NT2/D1 (cell line): ENCODE measurements around the gene EML6.

Experiments used
- DNase-seq: peaks from one replicate; pipeline ENCODE4 v3.0.0-alpha.2; 2011; ENCODE audit warnings: low read depth, low spot score
- H3K27me3 ChIP-seq: 2 replicates; pipeline ENCODE4 v1.6.0; 2011; ENCODE audit warnings: mild to moderate bottlenecking; ENCODE audit not compliant: insufficient read length, insufficient read depth
- H3K36me3 ChIP-seq: 2 replicates; pipeline ENCODE4 v1.6.1; 2011; ENCODE audit warnings: mild to moderate bottlenecking, low read length, mixed read lengths; ENCODE audit not compliant: insufficient read depth, insufficient read length
- H3K4me1 ChIP-seq: 2 replicates; pipeline ENCODE4 v1.5.1; 2011; ENCODE audit not compliant: insufficient read depth, insufficient read length
- H3K4me3 ChIP-seq: 2 replicates; pipeline ENCODE4 v1.5.1; 2011; ENCODE audit warnings: low read depth; ENCODE audit not compliant: insufficient read length
- H3K9ac ChIP-seq: 2 replicates; pipeline ENCODE4 v1.6.0; 2011; ENCODE audit warnings: low read depth; ENCODE audit not compliant: insufficient read length
- H3K9me3 ChIP-seq: 2 replicates; pipeline ENCODE4 v1.5.1; 2011; ENCODE audit warnings: mild to moderate bottlenecking, low read length; ENCODE audit not compliant: insufficient read depth
- SUZ12 ChIP-seq: IDR thresholded peaks from 2 replicates; pipeline ENCODE4 v1.6.1; 2011; ENCODE audit not compliant: insufficient read length, insufficient read depth; ENCODE audit errors: extremely low read depth
- YY1 ChIP-seq: IDR thresholded peaks from 2 replicates; pipeline ENCODE4 v1.6.1; 2011; ENCODE audit not compliant: insufficient read length, insufficient read depth
- ZNF274 ChIP-seq: IDR thresholded peaks from 2 replicates; pipeline ENCODE4 v1.6.1; 2011; ENCODE audit warnings: mild to moderate bottlenecking, low read depth, low read length

EML6 gene

GRCh38 chr2:54681416-54681815 lies 42.0 kb upstream of the EML6 start:
- no peak for DNase-seq
- Histone ChIP-seq H3K36me3 (no peaks in the 10 kb centered on the region), H3K27me3 (no peaks in the 10 kb centered on the region), H3K4me1 (no peaks in the 10 kb centered on the region), H3K9ac (no peak overlapping the region), H3K9me3 (no peaks in the 10 kb centered on the region), H3K4me3 (no peak overlapping the region)
- TF ChIP-seq SUZ12 = no peak
- TF ChIP-seq YY1 = no peak
- TF ChIP-seq ZNF274 = no peak

- no peak for TF ChIP-seq YY1
- TF ChIP-seq SUZ12 = no peak
- TF ChIP-seq ZNF274 = no peak
- H3K36me3 ChIP-seq = no peaks in the 10 kb centered on the region
- H3K4me3 ChIP-seq = no peak overlapping the region
- H3K27me3 ChIP-seq = no peaks in the 10 kb centered on the region
- H3K9me3 ChIP-seq = no peaks in the 10 kb centered on the region
- no peak for DNase-seq
- no peak overlapping the region for H3K9ac ChIP-seq
- H3K4me1 ChIP-seq = no peaks in the 10 kb centered on the region
Observed at GRCh38 chr2:54683596-54683995, 39.9 kb upstream of the EML6 start.

- Histone ChIP-seq H3K4me1 (no peaks in the 10 kb centered on the region), H3K9me3 (no peaks in the 10 kb centered on the region), H3K4me3 (no peak overlapping the region), H3K27me3 (no peaks in the 10 kb centered on the region), H3K36me3 (no peaks in the 10 kb centered on the region), H3K9ac (no peak overlapping the region)
- TF ChIP-seq SUZ12 (no peak), ZNF274 (no peak), YY1 (no peak)
- DNase-seq = no peak
Observed at GRCh38 chr2:54685263-54685775, 38.1 kb upstream of the EML6 start.

- TF ChIP-seq ZNF274 (no peak), YY1 (no peak), SUZ12 (no peak)
- Histone ChIP-seq H3K9me3 (no peaks in the 10 kb centered on the region), H3K27me3 (no peaks in the 10 kb centered on the region), H3K9ac (no peak overlapping the region), H3K36me3 (no peaks in the 10 kb centered on the region), H3K4me3 (no peak overlapping the region), H3K4me1 (no peaks in the 10 kb centered on the region)
- no peak for DNase-seq
Observed at GRCh38 chr2:54687595-54688152, 35.8 kb upstream of the EML6 start.

GRCh38 chr2:54691445-54692135 lies 31.9 kb upstream of the EML6 start:
- Histone ChIP-seq H3K27me3 (no peaks in the 10 kb centered on the region), H3K36me3 (no peaks in the 10 kb centered on the region), H3K4me3 (no peak overlapping the region), H3K9ac (no peak overlapping the region), H3K4me1 (no peaks in the 10 kb centered on the region), H3K9me3 (no peaks in the 10 kb centered on the region)
- no peak for DNase-seq
- TF ChIP-seq ZNF274 (no peak), YY1 (no peak), SUZ12 (no peak)

GRCh38 chr2:54692556-54692955 lies 30.9 kb upstream of the EML6 start:
- TF ChIP-seq ZNF274 (no peak), SUZ12 (no peak), YY1 (no peak)
- no peaks in the 10 kb centered on the region for H3K4me1 ChIP-seq
- no peak overlapping the region for H3K9ac ChIP-seq
- no peak for DNase-seq
- no peak overlapping the region for H3K4me3 ChIP-seq
- no peaks in the 10 kb centered on the region for H3K9me3 ChIP-seq
- H3K36me3 ChIP-seq = no peaks in the 10 kb centered on the region
- no peaks in the 10 kb centered on the region for H3K27me3 ChIP-seq

GRCh38 chr2:54695378-54695777 lies 28.1 kb upstream of the EML6 start:
- no peak for DNase-seq
- H3K36me3 ChIP-seq = no peaks in the 10 kb centered on the region
- no peaks in the 10 kb centered on the region for H3K4me1 ChIP-seq
- H3K9me3 ChIP-seq = no peaks in the 10 kb centered on the region; the same call in 1 of the 2 replicates
- TF ChIP-seq SUZ12 (no peak), ZNF274 (no peak), YY1 (no peak)
- no peak overlapping the region for H3K9ac ChIP-seq
- H3K27me3 ChIP-seq = no peaks in the 10 kb centered on the region
- no peak overlapping the region for H3K4me3 ChIP-seq
